HG02588 (cell line): Measurements from ENCODE around the gene MRPL4.

Experiments
- ATAC-seq: cut with Tn5 transposase; IDR thresholded peaks from one replicate; pipeline ENCODE4 v1.9.1; 2021; ENCODE audit warnings: mild to moderate bottlenecking, moderate library complexity; ENCODE audit not compliant: unreplicated experiment

The MRPL4 gene

GRCh38 chr19:10251792-10252694, at the start of gene MRPL4:
Gene MRPL4 (plus strand): TSS chr19:10252214. CDS start chr19:10252254, 40 bp downstream.
- ATAC-seq, result peak; percentile 80

DNA sequence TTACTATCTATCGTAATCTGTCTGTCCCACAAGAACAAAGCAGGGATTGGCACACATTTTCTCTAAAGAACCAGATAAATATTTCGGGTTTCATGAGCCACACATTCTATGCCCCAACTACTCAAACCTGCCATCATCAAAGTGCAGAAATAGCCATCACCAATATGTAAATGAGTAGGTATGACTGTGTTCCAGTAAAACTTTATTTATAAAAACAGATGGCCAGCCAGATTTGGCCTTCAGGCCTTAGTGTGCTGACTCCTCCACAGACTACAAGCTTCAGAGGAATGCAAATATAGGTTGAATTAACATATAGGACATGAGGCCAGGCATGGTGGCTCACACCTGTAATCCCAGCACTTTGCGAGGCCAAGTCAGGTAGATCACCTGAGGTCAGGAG, 48.3 kb upstream of the MRPL4 start:
- ATAC-seq, result no peak

GRCh38 chr19:10205636-10206035, 46.4 kb upstream of the MRPL4 start:
- ATAC-seq, result no peak

GRCh38 chr19:10206226-10206885, 45.7 kb upstream of the MRPL4 start:
- no peak for ATAC-seq

GRCh38 chr19:10207026-10207425, 45.0 kb upstream of the MRPL4 start:
- no peak for ATAC-seq

GRCh38 chr19:10209315-10209714, 42.7 kb upstream of the MRPL4 start:
- no peak for ATAC-seq

- no peak for ATAC-seq
Measured at GRCh38 chr19:10211061-10211460, 41.0 kb upstream of the MRPL4 start.

DNA sequence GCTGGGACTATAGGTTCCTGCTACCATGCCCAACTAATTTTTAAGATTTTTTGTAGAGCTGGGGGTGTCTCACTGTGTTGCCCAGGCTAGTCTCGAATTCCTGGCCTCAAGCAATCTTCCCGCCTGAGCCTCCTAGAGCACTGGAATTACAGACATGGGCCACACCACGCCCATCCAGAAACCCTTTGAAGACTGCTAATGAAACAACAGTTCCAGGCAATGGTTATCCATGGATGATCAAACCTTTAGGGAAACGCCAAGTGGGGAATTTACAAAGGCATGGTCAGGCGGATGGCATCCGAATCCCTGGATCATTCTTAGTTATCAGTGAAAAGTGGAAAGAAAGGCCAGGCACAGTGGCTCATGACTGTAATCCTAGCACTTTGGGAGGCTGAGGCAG, 40.3 kb upstream of the MRPL4 start:
- ATAC-seq, result no peak

DNA sequence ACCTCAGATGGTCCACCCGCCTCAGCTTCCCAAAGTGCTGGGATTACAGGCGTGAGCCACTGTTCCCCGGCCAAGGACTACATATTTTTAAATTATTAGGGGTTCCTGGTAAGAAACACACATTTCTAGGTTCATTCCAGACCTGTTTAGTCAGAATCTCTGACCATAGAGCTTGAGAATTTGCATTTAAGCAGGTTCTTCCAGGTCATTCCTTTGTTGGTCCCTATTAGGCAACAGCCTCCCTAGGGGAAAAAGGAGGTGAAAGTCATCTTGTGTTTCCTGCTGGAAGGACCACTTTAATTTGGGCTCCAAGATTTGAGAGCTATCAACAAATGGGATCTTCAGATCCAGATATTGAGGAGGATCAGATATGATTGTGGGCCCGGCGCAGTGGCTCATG, 37.2 kb upstream of the MRPL4 start:
- no peak for ATAC-seq

DNA sequence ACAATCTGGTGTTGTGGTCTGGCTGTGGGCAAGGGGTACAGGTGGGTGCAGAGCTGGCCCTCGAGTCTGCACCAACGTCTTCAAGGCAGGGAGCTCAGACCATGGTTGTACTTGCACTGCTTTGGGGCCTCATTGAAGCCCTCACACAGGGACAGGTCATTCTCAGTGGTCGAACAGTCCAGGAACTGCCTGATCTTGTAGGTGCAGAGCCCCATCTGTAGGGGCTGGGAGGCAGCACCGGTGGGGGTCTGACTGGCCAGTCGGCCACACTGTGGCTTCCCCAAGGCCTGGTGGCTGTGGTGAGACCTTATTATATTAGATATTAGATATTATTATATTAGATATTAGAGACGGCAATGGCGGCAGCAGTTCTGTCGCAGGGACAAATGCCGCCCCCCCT, 34.9 kb upstream of the MRPL4 start:
- ATAC-seq, result no peak

- ATAC-seq, result peak; percentile 55
Measured at GRCh38 chr19:10219678-10220077, 32.3 kb upstream of the MRPL4 start.

DNA sequence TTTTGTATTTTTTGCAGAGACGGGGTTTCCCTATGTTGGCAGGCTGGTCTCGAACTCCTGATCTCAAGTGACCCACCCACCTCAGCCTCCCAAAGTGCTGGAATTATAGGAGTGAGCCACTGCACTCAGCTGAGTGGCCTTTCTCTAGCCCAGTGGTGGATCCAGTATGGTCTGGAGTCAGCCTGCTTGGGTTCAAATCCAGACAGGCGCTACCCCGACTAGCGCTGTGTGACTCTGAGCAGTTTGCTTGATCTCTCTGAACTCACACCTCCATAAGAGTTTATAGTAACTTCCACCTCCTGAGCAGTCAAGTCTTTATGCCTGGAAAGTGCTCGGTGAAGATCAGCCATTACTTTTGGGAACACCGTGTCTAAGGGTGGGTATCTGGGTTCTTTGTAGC, 31.3 kb upstream of the MRPL4 start:
- no peak for ATAC-seq

GRCh38 chr19:10222201-10222890, 29.7 kb upstream of the MRPL4 start:
- no peak for ATAC-seq

- ATAC-seq, result no peak
Measured at GRCh38 chr19:10223488-10224213, 28.4 kb upstream of the MRPL4 start.

DNA sequence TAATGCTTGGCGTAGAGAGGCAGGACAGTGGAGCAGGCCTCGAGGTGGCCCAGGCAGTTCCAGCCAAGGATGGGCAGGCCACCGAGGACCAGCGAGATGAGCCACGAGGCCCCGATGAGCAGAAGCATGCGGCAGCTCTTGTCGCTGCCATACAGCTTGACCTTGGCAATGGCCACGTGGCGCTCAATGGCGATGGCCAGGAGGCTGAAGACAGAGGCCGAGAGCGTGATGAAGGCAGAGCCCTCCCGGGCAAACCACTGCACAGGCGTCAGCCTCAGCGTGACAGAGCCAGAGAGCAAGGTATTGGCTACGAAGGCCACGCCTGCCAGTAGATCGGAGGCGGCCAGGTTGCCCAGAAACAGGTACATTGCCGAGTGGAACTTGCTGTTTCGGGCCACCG, 27.7 kb upstream of the MRPL4 start:
- no peak for ATAC-seq

DNA sequence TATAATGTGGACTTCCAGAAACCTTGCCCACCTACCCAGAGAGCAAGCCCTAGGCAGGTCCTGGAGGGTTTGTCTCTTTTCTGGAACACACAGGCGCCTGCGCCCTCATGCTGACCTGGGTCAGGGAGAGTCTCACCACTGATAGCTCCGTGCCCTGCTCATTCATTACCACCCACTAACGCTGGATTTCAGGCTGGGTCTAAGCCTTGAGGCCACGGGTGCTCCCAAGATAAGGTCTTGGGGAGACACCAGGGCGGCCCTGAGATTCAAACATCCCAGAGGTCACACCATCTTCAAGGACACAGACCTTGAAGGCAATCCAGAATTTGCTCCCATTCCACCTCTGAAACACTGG, 26.0 kb upstream of the MRPL4 start:
- no peak for ATAC-seq

DNA sequence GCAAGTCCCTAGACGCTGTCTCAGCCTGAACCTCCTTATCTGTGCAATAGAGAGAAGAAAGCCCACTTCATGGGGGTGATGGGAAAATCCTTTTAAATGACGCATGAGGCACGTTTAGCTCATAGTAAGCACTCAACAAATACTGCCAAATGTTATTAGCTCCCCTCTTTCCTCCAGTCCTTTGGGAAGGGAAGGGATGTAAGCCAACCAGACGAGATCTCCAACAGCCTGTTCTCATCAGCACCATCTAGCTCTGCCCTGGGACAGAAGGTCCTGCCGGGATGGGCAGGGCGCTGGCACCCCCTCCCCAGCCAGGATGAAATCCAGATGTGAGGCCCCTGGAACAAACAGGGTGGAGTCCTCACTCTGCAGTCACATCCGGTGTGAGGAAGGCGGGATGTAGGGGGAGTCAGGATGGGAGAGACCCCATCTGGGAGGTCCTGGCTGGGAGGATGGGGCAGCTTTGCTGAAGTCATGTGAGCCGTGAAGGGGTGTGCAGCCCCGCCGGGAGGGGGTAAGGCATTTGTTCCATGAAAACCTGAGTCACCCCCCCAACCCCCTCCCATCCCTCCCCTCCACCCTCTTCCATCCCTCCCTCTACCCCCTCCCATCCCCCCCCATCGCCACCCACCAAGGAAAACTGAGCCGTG, 25.5 kb upstream of the MRPL4 start:
- no peak for ATAC-seq

GRCh38 chr19:10227026-10227971, 24.7 kb upstream of the MRPL4 start:
- ATAC-seq, result no peak

GRCh38 chr19:10228393-10228792, 23.6 kb upstream of the MRPL4 start:
- ATAC-seq, result no peak

DNA sequence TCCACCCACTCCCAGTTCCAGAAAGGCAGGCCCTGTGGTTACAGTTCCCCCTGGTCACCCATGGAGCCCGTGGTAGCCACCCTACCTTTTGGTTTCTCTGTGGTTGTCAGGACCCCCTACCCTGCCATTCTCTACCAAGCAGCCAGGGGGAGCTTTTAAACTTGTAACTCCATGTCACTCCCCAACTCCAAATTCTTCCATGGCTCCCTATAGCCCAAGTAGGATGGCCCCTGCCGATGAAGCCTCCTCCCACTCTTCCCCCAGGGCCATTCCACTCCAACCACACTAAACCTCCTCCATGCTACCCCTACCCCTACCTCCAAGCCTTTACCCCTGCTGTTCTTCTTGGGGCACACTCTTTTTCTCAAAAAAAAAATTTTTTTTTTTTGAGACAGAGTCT, 23.1 kb upstream of the MRPL4 start:
- no peak for ATAC-seq
